Vagina (tissue), 2 donors: ENCODE data around the gene NRDE2. TPM values are rescaled to one million over a fixed set of nuclear protein-coding genes. Genes with fewer than 3 reads are reported as not detected.
"Not testable (repeated sequence)": the region's sequence is repeated elsewhere in the genome, so short reads cannot be mapped to it uniquely, and the experiment has no call there.

Source experiments
- DNase-seq, 2 donors: peaks; one replicate each; pipeline ENCODE4 v3.0.0-alpha.2; 2017; ENCODE audit errors: extremely low spot score in 2 of 2
- H3K27ac ChIP-seq: fragments of 200-600 bp; sonication (generic); one replicate; pipeline ENCODE4 v1.5.1; 2019
- H3K27me3 ChIP-seq: fragments of 200-600 bp; sonication (generic); one replicate; pipeline ENCODE4 v1.5.1; 2019
- H3K36me3 ChIP-seq, 2 donors: fragments of 200-600 bp; sonication (generic); one replicate each; pipeline ENCODE4 v1.5.1; 2017 to 2019
- H3K4me1 ChIP-seq: fragments of 200-600 bp; sonication (generic); one replicate; pipeline ENCODE4 v1.5.1; 2019
- H3K4me3 ChIP-seq, 2 donors: fragments of 200-600 bp; sonication (generic); 1 replicate in 1 of 2; 2 replicates in 1 of 2; pipeline ENCODE4 v1.5.1; 2016 to 2019
- H3K9me3 ChIP-seq: fragments of 200-600 bp; sonication (generic); one replicate; pipeline ENCODE4 v1.5.1; 2019
- CTCF ChIP-seq, 3 experiments: fragments of 450-650 bp in 2 of 3; fragments of 200-600 bp in 1 of 3; sonication (generic) in 1 of 3; IDR thresholded peaks; one replicate each; pipeline ENCODE4 v1.5.1; 2017 to 2019; ENCODE audit warnings: antibody characterized with exemption in 3 of 3, mild to moderate bottlenecking in 2 of 3, moderate library complexity in 2 of 3
- POLR2A ChIP-seq, 2 donors: fragments of 450-650 bp; IDR thresholded peaks; one replicate each; pipeline ENCODE4 v1.6.1; 2017; ENCODE audit warnings: antibody characterized with exemption in 2 of 2, mild to moderate bottlenecking in 2 of 2, moderate library complexity in 2 of 2
- POLR2AphosphoS5 ChIP-seq, 2 donors: sonication (generic); formaldehyde crosslinking; IDR thresholded peaks; one replicate each; pipeline ENCODE4 v1.9.0; 2017; ENCODE audit warnings: antibody characterized with exemption in 2 of 2, mild to moderate bottlenecking in 2 of 2, low read depth in 1 of 2; ENCODE audit not compliant: insufficient read depth in 1 of 2
- intact Hi-C: fragments of 100-400 bp; cut with DNase I; formaldehyde crosslinking; loops from one replicate; pipeline ENCODE4 v1.15.1; 2023
- total RNA-seq: library from RNA; depleted of rRNA; stranded (reverse); fragments of >200 nt; gene quantifications from one replicate; pipeline ENCODE4 v1.2.3, GENCODE V29; 2016

The NRDE2 gene
- total RNA-seq, 1 donor from 2014 or later, result 7.9 TPM

DNA sequence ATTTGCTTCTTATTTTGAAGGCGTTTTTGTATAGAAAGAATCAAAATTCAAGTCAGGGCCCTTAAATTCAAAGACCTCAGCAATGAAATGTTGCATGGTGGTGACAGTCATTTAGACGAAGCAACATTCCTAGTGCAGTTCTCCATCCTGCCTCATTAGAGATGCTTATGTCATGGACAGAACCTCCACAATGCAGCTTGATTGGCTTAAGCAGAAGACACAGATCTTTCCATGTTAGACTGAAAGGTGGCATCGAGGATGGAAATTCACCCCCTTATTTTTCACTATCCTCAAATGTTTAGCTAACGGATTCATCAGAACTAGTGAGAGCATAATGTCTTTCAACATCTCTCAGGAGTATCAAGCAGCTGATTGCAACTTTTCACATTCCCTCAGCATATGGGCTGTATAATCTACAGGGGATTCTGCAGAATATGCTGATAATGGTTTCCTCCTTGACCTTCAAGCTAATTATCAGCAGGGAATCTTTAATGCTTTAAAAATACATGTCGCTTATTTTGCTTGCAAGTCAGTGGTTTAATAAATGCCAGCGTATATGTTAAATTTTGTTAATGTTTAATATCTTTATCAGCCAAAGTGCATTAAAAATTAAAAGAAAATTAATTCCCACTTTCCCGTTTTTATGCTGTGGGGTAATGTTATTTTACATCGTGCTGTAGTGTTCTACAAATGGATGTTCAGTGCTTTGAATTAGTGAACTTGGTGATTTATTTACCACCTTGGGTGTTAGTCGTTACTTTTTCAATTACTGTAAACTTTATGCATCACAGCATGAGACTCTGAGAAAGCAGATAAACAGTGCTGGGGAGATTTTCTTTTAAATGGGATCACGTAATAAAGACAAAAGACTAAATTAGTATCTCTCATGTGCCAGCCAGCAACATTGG is 12.8 kb upstream of the NRDE2 start:
- H3K4me1 ChIP-seq, result no peaks in the 10 kb centered on the region
- H3K27ac ChIP-seq, result no peak overlapping the region
- no peak for DNase-seq
- intact Hi-C loops, result no loop called here
- H3K27me3 ChIP-seq, result no peaks in the 10 kb centered on the region
- H3K36me3 ChIP-seq, result no peaks in the 10 kb centered on the region
- H3K4me3 ChIP-seq, result no peak overlapping the region
- TF ChIP-seq POLR2AphosphoS5 (IDR thresholded peaks at IDR 0.05; ENCODE audit: insufficient read depth in 1 of 2, low read depth in 1 of 2), result no peak
- no peak for TF ChIP-seq CTCF (IDR thresholded peaks at IDR 0.05)
- no peak for TF ChIP-seq POLR2A (IDR thresholded peaks at IDR 0.05)
- H3K9me3 ChIP-seq, result no peaks in the 10 kb centered on the region

GRCh38 chr14:90342327-90342726 is 10.6 kb upstream of the NRDE2 start:
- Histone ChIP-seq H3K27ac (no peak overlapping the region), H3K4me1 (no peaks in the 10 kb centered on the region), H3K4me3 (no peak overlapping the region), H3K9me3 (no peaks in the 10 kb centered on the region), H3K36me3 (no peaks in the 10 kb centered on the region), H3K27me3 (no peaks in the 10 kb centered on the region)
- DNase-seq, result no peak
- TF ChIP-seq POLR2A (IDR thresholded peaks at IDR 0.05) (no peak), POLR2AphosphoS5 (IDR thresholded peaks at IDR 0.05; ENCODE audit: insufficient read depth in 1 of 2, low read depth in 1 of 2) (no peak), CTCF (IDR thresholded peaks at IDR 0.05) (no peak)
- intact Hi-C loops, result no loop called here

DNA sequence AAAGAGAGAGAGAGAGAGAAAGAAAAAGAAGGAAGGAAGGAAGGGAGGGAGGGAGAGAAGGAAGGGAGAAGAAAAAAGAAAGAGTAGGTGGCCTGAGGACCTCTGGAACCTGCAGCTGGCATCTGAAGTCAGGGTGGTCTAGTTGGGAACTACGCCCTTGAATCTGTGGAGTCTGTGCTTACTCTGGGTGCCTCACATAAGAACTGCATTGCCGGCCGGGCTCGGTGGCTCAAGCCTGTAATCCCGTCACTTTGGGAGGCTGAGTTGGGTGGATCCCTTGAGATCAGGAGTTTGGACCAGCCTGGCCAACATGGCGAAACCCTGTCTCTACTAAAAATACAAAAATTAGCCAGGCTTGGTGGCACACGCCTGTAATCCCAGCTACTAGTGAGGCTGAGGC is 10.0 kb upstream of the NRDE2 start:
- H3K9me3 ChIP-seq, result no peaks in the 10 kb centered on the region
- H3K4me1 ChIP-seq, result no peaks in the 10 kb centered on the region
- H3K36me3 ChIP-seq, result no peaks in the 10 kb centered on the region
- intact Hi-C loops, result no loop called here
- no peak overlapping the region for H3K27ac ChIP-seq
- DNase-seq, result no peak
- TF ChIP-seq CTCF (IDR thresholded peaks at IDR 0.05) (no peak), POLR2A (IDR thresholded peaks at IDR 0.05) (no peak)
- H3K4me3 ChIP-seq, result no peak overlapping the region
- no peaks in the 10 kb centered on the region for H3K27me3 ChIP-seq

DNA sequence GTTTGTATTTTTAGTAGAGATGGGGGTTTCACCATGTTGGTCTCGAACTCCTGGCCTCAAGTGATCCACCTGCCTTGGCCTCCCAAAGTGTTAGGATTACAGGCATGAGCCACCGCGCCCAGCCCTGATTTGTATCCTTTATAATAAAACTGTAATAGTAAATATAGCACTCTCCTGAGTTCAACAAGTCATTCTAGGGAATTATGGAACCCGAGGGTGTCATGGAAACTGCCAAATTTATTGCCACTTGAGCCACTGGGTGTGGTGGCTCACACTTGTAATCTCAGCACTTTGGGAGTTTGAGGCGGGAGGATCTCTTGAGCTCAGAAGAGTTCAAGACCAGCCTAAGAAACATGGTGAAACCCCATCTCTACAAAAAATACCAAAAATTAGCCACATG is 9.5 kb upstream of the NRDE2 start:
- intact Hi-C loops, H3K36me3 ChIP-seq, H3K9me3 ChIP-seq, H3K27me3 ChIP-seq, H3K4me1 ChIP-seq, DNase-seq, H3K27ac ChIP-seq, H3K4me3 ChIP-seq: not testable (repeated sequence)

- TF ChIP-seq CTCF (IDR thresholded peaks at IDR 0.05) (no peak), POLR2AphosphoS5 (IDR thresholded peaks at IDR 0.05; ENCODE audit: insufficient read depth in 1 of 2, low read depth in 1 of 2) (no peak), POLR2A (IDR thresholded peaks at IDR 0.05) (no peak)
- Histone ChIP-seq H3K27ac (no peak overlapping the region), H3K4me3 (no peak overlapping the region), H3K27me3 (no peaks in the 10 kb centered on the region), H3K9me3 (no peaks in the 10 kb centered on the region), H3K36me3 (no peaks in the 10 kb centered on the region), H3K4me1 (no peaks in the 10 kb centered on the region)
- no peak for DNase-seq
- intact Hi-C loops, result no loop called here
These were observed 5.2 kb upstream of the NRDE2 start for GRCh38 chr14:90336985-90337384.
